Lower leg skin (tissue), 4 donors: ENCODE measurements around the gene HNRNPA1L2. TPM values are rescaled to one million over a fixed set of nuclear protein-coding genes. Genes with fewer than 3 reads are reported as not detected.

Source experiments
- DNase-seq, 2 donors: peaks; one replicate each; pipeline ENCODE4 v3.0.0-alpha.2; 2019; ENCODE audit warnings: low spot score in 2 of 2
- H3K4me3 ChIP-seq: fragments of 200-600 bp; sonication (generic); 2 replicates; pipeline ENCODE4 v1.5.1; 2017; ENCODE audit warnings: mild to moderate bottlenecking, low read depth; ENCODE audit not compliant: poor library complexity, severe bottlenecking
- CTCF ChIP-seq, 3 donors: fragments of 450-650 bp; IDR thresholded peaks; one replicate each; pipeline ENCODE4 v1.5.1; 2016; ENCODE audit warnings: antibody characterized with exemption in 3 of 3, mild to moderate bottlenecking in 3 of 3, moderate library complexity in 2 of 3
- POLR2A ChIP-seq, 2 donors: fragments of 450-650 bp; IDR thresholded peaks; one replicate each; pipeline ENCODE4 v1.6.1; 2016 to 2017; ENCODE audit warnings: antibody characterized with exemption in 2 of 2, mild to moderate bottlenecking in 1 of 2, moderate library complexity in 1 of 2
- WGBS, 2 donors: methylation state at CpG; one replicate each; pipeline ENCODE4 v1.1.5; 2018; 5-methylcytosine and 5-hydroxymethylcytosine counted together
- intact Hi-C: fragments of 100-400 bp; cut with DNase I; formaldehyde crosslinking; loops from one replicate; pipeline ENCODE4 v1.15.0; 2023; ENCODE audit warnings: low total_unique reads
- total RNA-seq, 4 donors: library from RNA; depleted of rRNA; stranded (reverse); fragments of >200 nt; gene quantifications; one replicate each; pipeline ENCODE4 v1.1.0, GENCODE V29; 2016

Gene HNRNPA1L2
- total RNA-seq, 4 donors from 2014 or later, result 1.8 to 2.8 (median 2.5) TPM

- DNase-seq, result no peak
- intact Hi-C loops, result no loop called here
- peak overlapping the region; percentile 46 for H3K4me3 ChIP-seq
- TF ChIP-seq POLR2A (IDR thresholded peaks at IDR 0.05) (no peak), CTCF (IDR thresholded peaks at IDR 0.05) (no peak)
- WGBS, 2 donors, result 1 to 2% methylated on average over 7 of the region's 7 CpGs
Measured at GRCh38 chr13:52651897-52652195, 9.6 kb downstream of the HNRNPA1L2 start.

DNA sequence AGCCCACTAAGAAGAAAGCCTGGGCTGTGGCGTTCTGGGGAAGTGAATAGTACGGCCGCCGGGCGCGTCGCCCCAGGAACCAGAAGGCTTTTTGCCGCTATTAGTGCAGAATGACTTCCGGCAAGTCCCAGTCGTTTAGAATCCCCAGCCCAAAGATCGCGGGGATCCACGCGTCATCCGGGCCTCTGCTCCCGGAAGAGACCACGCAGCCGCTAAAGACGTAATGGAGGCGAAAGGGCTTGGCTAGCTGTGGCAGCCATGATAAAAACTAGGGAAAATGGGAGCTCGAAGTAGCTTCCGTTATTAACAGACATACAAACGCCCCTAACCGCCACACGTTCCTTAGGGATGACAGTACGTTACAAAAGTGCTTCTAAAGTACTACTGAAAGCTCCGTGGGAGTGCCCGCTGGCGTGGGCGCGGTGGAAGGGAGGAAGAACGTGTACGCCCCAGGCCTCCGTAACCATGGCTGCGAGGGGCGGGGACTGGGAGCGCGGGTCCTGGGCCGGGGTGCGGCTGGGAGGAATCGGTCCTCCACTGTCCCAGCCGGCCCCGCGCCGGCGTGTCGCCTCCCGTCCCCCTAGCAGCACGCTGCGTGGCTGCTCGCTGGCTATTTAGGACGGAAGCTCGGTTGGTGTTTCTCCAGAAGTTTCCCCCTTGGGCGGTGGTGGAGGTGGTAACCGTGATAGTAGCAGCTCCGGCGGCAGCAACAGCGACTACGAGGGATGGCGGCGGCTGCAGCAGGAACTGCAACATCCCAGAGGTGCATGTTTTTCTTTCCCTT, 10.2 kb downstream of the HNRNPA1L2 start, which contains the start of gene SUGT1:
TSS of gene SUGT1 (plus strand) at position 641 of the 784 bp plus-strand sequence. CDS start at position 726, 85 bp downstream.
- intact Hi-C loops, result no loop called here
- peak within 1 kb of the TSS; percentile 76 for H3K4me3 ChIP-seq
- peak; percentile 97 to 99 for DNase-seq
- 0 to 1% methylated on average over 39 to 61 of the region's 61 CpGs for WGBS, 2 donors
- TF ChIP-seq POLR2A (IDR thresholded peaks at IDR 0.05) (peak in 1 of 2 donors; percentile 2), CTCF (IDR thresholded peaks at IDR 0.05) (no peak)

GRCh38 chr13:52652980-52653303, 10.7 kb downstream of the HNRNPA1L2 start:
- no peak for DNase-seq
- TF ChIP-seq CTCF (IDR thresholded peaks at IDR 0.05) (no peak), POLR2A (IDR thresholded peaks at IDR 0.05) (no peak)

GRCh38 chr13:52659340-52659739, 17.1 kb downstream of the HNRNPA1L2 start:
- no peak for TF ChIP-seq CTCF (IDR thresholded peaks at IDR 0.05)
- TF ChIP-seq POLR2A (IDR thresholded peaks at IDR 0.05), result no peak
- H3K4me3 ChIP-seq, result no peak overlapping the region
- intact Hi-C loops, result no loop called here
- DNase-seq, result no peak
- 84 to 92% methylated on average over 2 of the region's 2 CpGs for WGBS, 2 donors

More at GRCh38 chr13:52652980-52653303, 10.7 kb downstream of the HNRNPA1L2 start:
- intact Hi-C loops, result no loop called here
- 0 to 1% methylated on average over 18 of the region's 18 CpGs for WGBS, 2 donors
- peak overlapping the region; percentile 76 for H3K4me3 ChIP-seq

GRCh38 chr13:52664272-52664671, 22.0 kb downstream of the HNRNPA1L2 start:
- H3K4me3 ChIP-seq, result no peak overlapping the region
- 95 to 98% methylated on average over 4 of the region's 4 CpGs for whole genome bisulfite sequencing, 2 donors
- intact Hi-C loops, result no loop called here
- no peak for DNase-seq
- TF ChIP-seq POLR2A (IDR thresholded peaks at IDR 0.05) (no peak), CTCF (IDR thresholded peaks at IDR 0.05) (no peak)

GRCh38 chr13:52665325-52665724, 23.1 kb downstream of the HNRNPA1L2 start:
- no peak overlapping the region for H3K4me3 ChIP-seq
- no peak for DNase-seq
- TF ChIP-seq CTCF (IDR thresholded peaks at IDR 0.05), result no peak
- TF ChIP-seq POLR2A (IDR thresholded peaks at IDR 0.05), result no peak
- intact Hi-C loops, result loop anchor here (5.0 kb wide), 1 partner anchor 142 kb away; no protein-coding TSS in a partner anchor
